GM12878 (cell line): ENCODE measurements around the gene MAST4. TPM values are rescaled to one million over a fixed set of nuclear protein-coding genes. Genes with fewer than 3 reads are reported as not detected.

Source experiments
- ATAC-seq: fragments of 200-7000 bp; cut with Tn5 transposase; 3 replicates; pipeline ENCODE4 v1.9.1; 2020; ENCODE audit warnings: mild to moderate bottlenecking, moderate library complexity
- BruUV-seq: library from RNA; stranded (reverse); fragments of 400-500 nt; replicated peaks from 2 replicates; lab custom pipeline; 2021; lab: Mats Ljungman, UMichigan
- CTCF ChIA-PET: fragments of 300-600 bp; sonication (Branson Sonifier 250); formaldehyde crosslinking; extraction: SDS; loops from one replicate; lab custom pipeline; 2021; ENCODE audit warnings: inconsistent platforms; lab: Yijun Ruan, JAX
- POLR2A ChIA-PET: fragments of 350-600 bp; formaldehyde crosslinking; extraction: SDS; loops from one replicate; lab custom pipeline; 2021; ENCODE audit warnings: inconsistent platforms; lab: Charles Lee
- RAD21 ChIA-PET: fragments of 300-600 bp; sonication (Branson Sonifier 250); formaldehyde crosslinking; loops from one replicate; lab custom pipeline; 2023; ENCODE audit warnings: antibody characterized with exemption; ENCODE audit not compliant: unreplicated experiment; lab: Charles Lee
- SMC1A ChIA-PET: fragments of 300-600 bp; sonication (Branson Sonifier 250); formaldehyde crosslinking; loops from one replicate; lab custom pipeline; 2023; ENCODE audit not compliant: unreplicated experiment, uncharacterized antibody; lab: Charles Lee
- DNase-seq: peaks from one replicate; pipeline ENCODE4 v3.0.0-alpha.2; 2011; ENCODE audit warnings: low read depth, low spot score
- FAIRE-seq: peaks from 3 replicates; lab custom pipeline; 2011; peaks lifted over from hg19 to GRCh38; lab: Jason Lieb, UNC
- H2AFZ ChIP-seq: 2 replicates; pipeline ENCODE4 v1.6.0; 2011; ENCODE audit warnings: low read depth, low read length, control low read depth; ENCODE audit not compliant: control insufficient read depth
- H3K27ac ChIP-seq: 2 replicates; pipeline ENCODE4 v1.5.1; 2011; ENCODE audit warnings: control low read depth; ENCODE audit not compliant: control insufficient read depth, insufficient read depth
- H3K27me3 ChIP-seq, 2 experiments: replicated peaks in 1 of 2; 2 replicates each; pipeline versions ENCODE4 v1.6.0 to v1.6.1; 2011; ENCODE audit warnings: low read length in 1 of 2; ENCODE audit not compliant: control insufficient read depth in 2 of 2, insufficient read depth in 2 of 2
- H3K36me3 ChIP-seq, 2 experiments: 2 replicates each; pipeline ENCODE4 v1.5.1; 2011; ENCODE audit warnings: low read length in 1 of 2; ENCODE audit not compliant: control insufficient read depth in 2 of 2, insufficient read depth in 2 of 2
- H3K4me1 ChIP-seq: 2 replicates; pipeline ENCODE4 v1.6.1; 2011; ENCODE audit warnings: mild to moderate bottlenecking, low read length, moderate library complexity, mixed read lengths; ENCODE audit not compliant: control insufficient read depth, insufficient read depth
- H3K4me2 ChIP-seq: 2 replicates; pipeline ENCODE4 v1.6.0; 2011; ENCODE audit warnings: control low read depth; ENCODE audit not compliant: control insufficient read depth, insufficient read depth
- H3K4me3 ChIP-seq: fragments of 200-600 bp; sonication (generic); 2 replicates; pipeline ENCODE4 v1.5.1; 2016
- H3K79me2 ChIP-seq: 2 replicates; pipeline ENCODE4 v1.6.0; 2011; ENCODE audit warnings: low read length; ENCODE audit not compliant: control insufficient read depth, insufficient read depth
- H3K9ac ChIP-seq: 2 replicates; pipeline ENCODE4 v1.8.0; 2011; ENCODE audit warnings: low read length, control low read depth, mixed read lengths; ENCODE audit not compliant: control insufficient read depth, insufficient read depth
- H3K9me3 ChIP-seq: replicated peaks from 3 replicates; pipeline ENCODE4 v1.5.1; 2011; ENCODE audit warnings: mild to moderate bottlenecking, low read length; ENCODE audit not compliant: control insufficient read depth, insufficient read depth
- H4K20me1 ChIP-seq: 2 replicates; pipeline ENCODE4 v1.6.0; 2011; ENCODE audit not compliant: control insufficient read depth, insufficient read depth
- BRCA1 ChIP-seq: IDR thresholded peaks from 2 replicates; pipeline ENCODE4 v1.6.1; 2011; ENCODE audit warnings: low read depth, low read length, improper control_type of control experiment
- CUX1 ChIP-seq: IDR thresholded peaks from 2 replicates; pipeline ENCODE4 v1.6.1; 2012; ENCODE audit warnings: improper control_type of control experiment, low read depth, low read length; ENCODE audit not compliant: insufficient replicate concordance
- ETV6 ChIP-seq, 2 experiments: fragments of 450-650 bp in 1 of 2; IDR thresholded peaks in 1 of 2; conservative IDR thresholded peaks in 1 of 2; 2 replicates each; pipeline ENCODE4 v1.6.1; 2014; ENCODE audit warnings: antibody characterized with exemption in 1 of 2, borderline replicate concordance in 1 of 2, low read depth in 1 of 2, mild to moderate bottlenecking in 1 of 2, moderate library complexity in 1 of 2
- MYB ChIP-seq: fragments of 150-350 bp; IDR thresholded peaks from 2 replicates; pipeline ENCODE4 v1.6.1; 2014; ENCODE audit warnings: mild to moderate bottlenecking, low read depth, low read length, borderline replicate concordance
- MYC ChIP-seq: IDR thresholded peaks from 2 replicates; pipeline ENCODE4 v1.6.1; 2011; ENCODE audit warnings: mild to moderate bottlenecking, low read length, moderate library complexity, inconsistent platforms; ENCODE audit not compliant: insufficient read depth, insufficient replicate concordance, insufficient read length, severe bottlenecking
- NFXL1 ChIP-seq: fragments of 450-650 bp; IDR thresholded peaks from 2 replicates; pipeline ENCODE4 v1.6.1; 2017; ENCODE audit warnings: antibody characterized with exemption, mild to moderate bottlenecking, borderline replicate concordance
- PBX3 ChIP-seq: IDR thresholded peaks from 2 replicates; pipeline ENCODE4 v1.6.1; 2011; ENCODE audit warnings: mild to moderate bottlenecking, low read depth, low read length, moderate library complexity; ENCODE audit not compliant: insufficient replicate concordance
- PML ChIP-seq: IDR thresholded peaks from 2 replicates; pipeline ENCODE4 v1.6.1; 2012; ENCODE audit warnings: low read length, inconsistent platforms
- POLR2AphosphoS5 ChIP-seq: IDR thresholded peaks from 2 replicates; pipeline ENCODE4 v1.6.1; 2011; ENCODE audit warnings: mild to moderate bottlenecking, low read length, inconsistent platforms
- SMAD5 ChIP-seq: IDR thresholded peaks from 2 replicates; pipeline ENCODE4 v1.6.1; 2016; ENCODE audit warnings: antibody characterized with exemption, low read depth
- ZNF217 ChIP-seq: fragments of 450-650 bp; IDR thresholded peaks from 2 replicates; pipeline ENCODE4 v1.6.1; 2017; ENCODE audit warnings: antibody characterized with exemption, mild to moderate bottlenecking
- ZNF592 ChIP-seq: fragments of 450-650 bp; IDR thresholded peaks from 2 replicates; pipeline ENCODE4 v1.6.1; 2017; ENCODE audit warnings: mild to moderate bottlenecking, moderate library complexity
- WGBS: methylation state at CpG from one replicate; pipeline ENCODE4 v1.1.6; 2016; ENCODE audit warnings: low lambda C conversion rate; ENCODE audit not compliant: insufficient replicate concordance, insufficient coverage; ENCODE audit errors: missing lambda C conversion rate; 5-methylcytosine and 5-hydroxymethylcytosine counted together
- in situ Hi-C: fragments of 300-500 bp; cut with MboI; formaldehyde crosslinking; loops from 9 replicates; pipeline ENCODE4 v1.14.3; 2018; ENCODE audit warnings: mixed read lengths
- intact Hi-C: fragments of 100-400 bp; cut with micrococcal nuclease; formaldehyde crosslinking; loops from one replicate; pipeline ENCODE4 v1.14.2; 2022; ENCODE audit not compliant: unreplicated experiment
- polyA plus RNA-seq, 11 experiments: library from polyadenylated mRNA; depleted of rRNA in 4 of 11; unstranded in 6 of 11; stranded (reverse) in 5 of 11; fragments of >200 nt; fragmentation: Nextera tagmentation in 4 of 11; fragmentation: Illumina TruSeq in 1 of 11; extraction: Ambion mirVana in 4 of 11; extraction: Trizol in 1 of 11; gene quantifications; 1 replicate in 1 of 11; 2 replicates in 10 of 11; pipeline versions ENCODE4 v1.2.1 to v1.2.3, GENCODE V29; 2011 to 2016; ENCODE audit warnings: inconsistent platforms in 2 of 11, missing spikeins in 2 of 11, low read depth in 1 of 11
- total RNA-seq, 4 experiments: library from RNA; depleted of rRNA in 3 of 4; stranded (reverse); fragments of >200 nt in 3 of 4; fragmentation: Illumina TruSeq in 1 of 4; extraction: Trizol in 1 of 4; gene quantifications; 2 replicates each; pipeline versions ENCODE4 v1.2.1 to v1.2.3, GENCODE V29; 2013 to 2021

Gene MAST4
- total and polyA plus RNA-seq, 10 of the 15 experiments (the other 5 are each of a cell fraction or from before 2014, with no cell fraction given): 0.02 to 1.6 (median 0.29) TPM; not detected in 1

GRCh38 chr5:66947458-66947857, 351.3 kb downstream of the MAST4 start (continued):
- no peak for TF ChIP-seq CUX1
- TF ChIP-seq PML: no peak
- no peak for TF ChIP-seq POLR2AphosphoS5
- TF ChIP-seq MYB: no peak
- no peak for TF ChIP-seq ZNF217
- no peak for TF ChIP-seq PBX3

GRCh38 chr5:66949066-66949465, 352.9 kb downstream of the MAST4 start:
- no peaks in the 10 kb centered on the region for H3K79me2 ChIP-seq
- no peak for TF ChIP-seq MYC
- no peak for TF ChIP-seq SMAD5
- TF ChIP-seq ETV6 (conservative IDR thresholded peaks at IDR 0.05 in 1 of 2, IDR thresholded peaks at IDR 0.05 in 1 of 2; ENCODE audit: borderline replicate concordance in 1 of 2, low read depth in 1 of 2): no peak
- no peak for TF ChIP-seq BRCA1
- no peak for TF ChIP-seq NFXL1
- no peak for TF ChIP-seq ZNF592

More at GRCh38 chr5:66949066-66949465, 352.9 kb downstream of the MAST4 start:
- Histone ChIP-seq H3K27me3 (no peaks in the 10 kb centered on the region; a peak in 1 of 4 replicates), H3K9ac (no peak overlapping the region), H3K27ac (no peak overlapping the region), H3K9me3 (no peaks in the 10 kb centered on the region), H3K36me3 (no peaks in the 10 kb centered on the region), H2AFZ (no peak overlapping the region), H3K4me3 (no peak overlapping the region), H4K20me1 (no peaks in the 10 kb centered on the region), H3K4me1 (no peaks in the 10 kb centered on the region), H3K4me2 (no peak overlapping the region)
- in situ Hi-C loops: no loop called here
- ChIA-PET POLR2A (no interaction called here), CTCF (no interaction called here), RAD21 (no interaction called here), SMC1A (no interaction called here)
- ATAC-seq (no peak), DNase-seq (no peak), FAIRE-seq (no peak)
- intact Hi-C loops: no loop called here
- BruUV-seq: no TSS peak
- WGBS: 46% methylated on average over 4 of the region's 4 CpGs
